ENCODE data around the gene CMTM4. TPM values are rescaled to one million over a fixed set of nuclear protein-coding genes. Genes with fewer than 3 reads are reported as not detected.

The CMTM4 gene
- total and polyA plus RNA-seq, 12 donors, result 4.5 to 14.6 (median 11.7) TPM

- Histone ChIP-seq H3K4me3 (no peak overlapping the region), H3K36me3 (no peaks in the 10 kb centered on the region), H3K27ac (no peak overlapping the region), H3K9me3 (no peaks in the 10 kb centered on the region), H3K27me3 (no peaks in the 10 kb centered on the region), H3K4me1 (peaks cover 6 to 54% (median 16%) of the 10 kb centered on the region in 9 donors)
- WGBS, 2 donors, result 95% methylated on average over 3 of the region's 3 CpGs
- TF ChIP-seq CTCF (IDR thresholded peaks at IDR 0.05), result no peak
- DNase-seq (no peak), ATAC-seq (no peak)
- intact Hi-C loops (cut with DNase I), result loop anchor here in 1 of 10 donors (5.0 kb wide), 1 partner anchor 44 kb away; no protein-coding TSS in a partner anchor
Measured at GRCh38 chr16:66656547-66656946, 40.0 kb downstream of the CMTM4 start.

GRCh38 chr16:66653581-66654350, 42.8 kb downstream of the CMTM4 start:
- H3K36me3 ChIP-seq, result no peaks in the 10 kb centered on the region
- peaks cover 0 to 50% (median 4%) of the 10 kb centered on the region in 9 donors for H3K4me1 ChIP-seq
- H3K27me3 ChIP-seq, result no peaks in the 10 kb centered on the region
- H3K9me3 ChIP-seq, result no peaks in the 10 kb centered on the region
- no peak for TF ChIP-seq CTCF (IDR thresholded peaks at IDR 0.05)
- DNase-seq (no peak), ATAC-seq (no peak)
- no peak overlapping the region for H3K4me3 ChIP-seq
- no peak overlapping the region for H3K27ac ChIP-seq
- intact Hi-C loops (cut with DNase I), result loop anchor here in 1 of 10 donors (5.0 kb wide), 1 partner anchor 44 kb away; the partner anchor contains the start of gene CMTM4
- WGBS, 2 donors, result 96 to 99% methylated on average over 6 of the region's 6 CpGs

GRCh38 chr16:66652661-66653360, 43.7 kb downstream of the CMTM4 start:
- no peaks in the 10 kb centered on the region for H3K27me3 ChIP-seq
- no peaks in the 10 kb centered on the region for H3K36me3 ChIP-seq
- peaks cover 0 to 50% (median 4%) of the 10 kb centered on the region in 9 donors for H3K4me1 ChIP-seq
- no peak for TF ChIP-seq CTCF (IDR thresholded peaks at IDR 0.05)
- no peak overlapping the region for H3K4me3 ChIP-seq
- H3K27ac ChIP-seq, result no peak overlapping the region
- WGBS, 2 donors, result 65 to 72% methylated on average over 7 of the region's 7 CpGs
- ATAC-seq (no peak), DNase-seq (no peak)
- intact Hi-C loops (cut with DNase I), result loop anchor here in 1 of 10 donors (5.0 kb wide), 1 partner anchor 44 kb away; the partner anchor contains the start of gene CMTM4
- H3K9me3 ChIP-seq, result no peaks in the 10 kb centered on the region

GRCh38 chr16:66651965-66652364, 44.6 kb downstream of the CMTM4 start:
- TF ChIP-seq CTCF (IDR thresholded peaks at IDR 0.05), result no peak
- Histone ChIP-seq H3K9me3 (no peaks in the 10 kb centered on the region), H3K4me3 (no peak overlapping the region), H3K4me1 (peaks cover 0 to 44% (median 4%) of the 10 kb centered on the region in 9 donors), H3K27me3 (no peaks in the 10 kb centered on the region), H3K36me3 (no peaks in the 10 kb centered on the region), H3K27ac (no peak overlapping the region)
- 93 to 96% methylated on average over 6 of the region's 6 CpGs for WGBS, 2 donors
- intact Hi-C loops (cut with DNase I), result loop anchor here in 1 of 10 donors (5.0 kb wide), 1 partner anchor 45 kb away; the partner anchor contains the start of gene CMTM4
- ATAC-seq, result no peak
- DNase-seq, result no peak

Measured in heart right ventricle (tissue), 16 donors.